Peyer's patch (tissue), 4 donors: ENCODE results near the gene SUN2.

Experiments
- POLR2A ChIP-seq, 2 donors: fragments of 450-650 bp; IDR thresholded peaks; one replicate each; pipeline ENCODE4 v1.5.1; 2017; ENCODE audit warnings: antibody characterized with exemption in 2 of 2, mild to moderate bottlenecking in 2 of 2, moderate library complexity in 2 of 2
- TF ChIP-seq, protein P1 (sequence below), 6 experiments: fragments of 450-650 bp in 4 of 6; fragments of 200-600 bp in 2 of 6; sonication (generic) in 1 of 6; IDR thresholded peaks; one replicate each; pipeline ENCODE4 v1.5.1; 2017 to 2019; ENCODE audit warnings: antibody characterized with exemption in 6 of 6, mild to moderate bottlenecking in 3 of 6, moderate library complexity in 1 of 6

DNA sequence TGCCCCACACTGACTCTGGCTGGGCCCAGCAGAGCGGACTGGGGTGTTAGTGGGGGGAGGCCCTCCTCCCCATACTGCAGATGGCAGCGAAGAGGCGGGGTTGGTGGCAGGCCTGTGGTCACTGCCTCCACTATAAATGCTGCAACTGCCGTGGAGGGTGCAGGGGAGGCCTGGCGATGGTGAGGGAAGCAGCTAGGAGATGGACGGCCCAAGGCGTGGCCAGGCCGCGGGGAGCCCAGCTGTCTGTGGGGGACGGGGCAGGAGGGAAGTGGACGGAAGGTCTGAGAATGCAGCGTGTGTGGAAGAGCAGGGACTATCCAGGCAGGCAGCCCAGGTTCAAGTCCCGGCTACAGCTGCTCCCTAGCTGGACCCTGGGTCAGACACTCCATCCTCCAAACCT lies 19.9 kb upstream of the SUN2 start:
- TF ChIP-seq, protein P1, sequence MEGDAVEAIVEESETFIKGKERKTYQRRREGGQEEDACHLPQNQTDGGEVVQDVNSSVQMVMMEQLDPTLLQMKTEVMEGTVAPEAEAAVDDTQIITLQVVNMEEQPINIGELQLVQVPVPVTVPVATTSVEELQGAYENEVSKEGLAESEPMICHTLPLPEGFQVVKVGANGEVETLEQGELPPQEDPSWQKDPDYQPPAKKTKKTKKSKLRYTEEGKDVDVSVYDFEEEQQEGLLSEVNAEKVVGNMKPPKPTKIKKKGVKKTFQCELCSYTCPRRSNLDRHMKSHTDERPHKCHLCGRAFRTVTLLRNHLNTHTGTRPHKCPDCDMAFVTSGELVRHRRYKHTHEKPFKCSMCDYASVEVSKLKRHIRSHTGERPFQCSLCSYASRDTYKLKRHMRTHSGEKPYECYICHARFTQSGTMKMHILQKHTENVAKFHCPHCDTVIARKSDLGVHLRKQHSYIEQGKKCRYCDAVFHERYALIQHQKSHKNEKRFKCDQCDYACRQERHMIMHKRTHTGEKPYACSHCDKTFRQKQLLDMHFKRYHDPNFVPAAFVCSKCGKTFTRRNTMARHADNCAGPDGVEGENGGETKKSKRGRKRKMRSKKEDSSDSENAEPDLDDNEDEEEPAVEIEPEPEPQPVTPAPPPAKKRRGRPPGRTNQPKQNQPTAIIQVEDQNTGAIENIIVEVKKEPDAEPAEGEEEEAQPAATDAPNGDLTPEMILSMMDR (IDR thresholded peaks at IDR 0.05) = no peak
- TF ChIP-seq POLR2A (IDR thresholded peaks at IDR 0.05) = no peak
